Kidney epithelial cell (primary cell): ENCODE data around the gene HS3ST6. TPM values are rescaled to one million over a fixed set of nuclear protein-coding genes. Genes with fewer than 3 reads are reported as not detected.
"Not testable (repeated sequence)": the region's sequence is repeated elsewhere in the genome, so short reads cannot be mapped to it uniquely, and the experiment has no call there.

Experiments used
- DNase-seq: peaks from one replicate; pipeline ENCODE4 v3.0.0-alpha.2; 2010; ENCODE audit warnings: low read depth
- H3K27me3 ChIP-seq: 2 replicates; pipeline ENCODE4 v1.6.0; 2011; ENCODE audit warnings: low read length; ENCODE audit not compliant: control insufficient read depth, insufficient read depth
- H3K36me3 ChIP-seq: 2 replicates; pipeline ENCODE4 v1.5.1; 2011; ENCODE audit warnings: low read length; ENCODE audit not compliant: control insufficient read depth, insufficient read depth
- H3K4me3 ChIP-seq: 2 replicates; pipeline ENCODE4 v1.5.1; 2011; ENCODE audit warnings: low read depth, mild to moderate bottlenecking, control low read depth, low read length
- total RNA-seq: library from RNA; depleted of rRNA; stranded (reverse); fragments of >200 nt; gene quantifications from 2 replicates; pipeline ENCODE4 v1.2.3, GENCODE V29; 2015
- TF ChIP-seq, protein P1 (sequence below): IDR thresholded peaks from 2 replicates; pipeline ENCODE4 v1.5.1; 2011; ENCODE audit warnings: mild to moderate bottlenecking, moderate library complexity, low read length, control low read depth, inconsistent platforms; ENCODE audit not compliant: insufficient read depth, poor library complexity, severe bottlenecking

HS3ST6 gene
- total RNA-seq, 1 donor from 2014 or later = 0.92 TPM

DNA sequence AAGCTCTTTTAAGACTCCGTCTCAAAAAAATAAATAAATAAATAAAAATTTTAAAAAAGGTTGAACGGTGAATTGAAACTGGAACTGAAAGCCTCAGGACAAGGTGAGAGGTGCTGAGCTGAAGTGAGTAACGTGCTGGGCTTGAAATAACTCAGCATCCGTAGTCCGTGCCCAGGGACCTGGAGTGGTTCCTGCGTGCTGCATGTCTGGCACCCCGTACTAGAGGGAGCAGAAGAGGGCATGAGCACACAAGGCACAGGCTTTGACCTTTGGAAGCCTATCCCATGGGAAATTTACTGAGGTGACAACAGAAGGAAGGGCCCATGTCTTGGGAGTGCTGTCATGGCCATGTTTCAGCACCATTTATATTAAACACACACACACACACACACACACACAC lies 41.7 kb downstream of the HS3ST6 start:
- no peak for DNase-seq
- H3K27me3 ChIP-seq = peaks cover 3% of the 10 kb centered on the region
- no peak overlapping the region for H3K4me3 ChIP-seq
- TF ChIP-seq, protein P1, sequence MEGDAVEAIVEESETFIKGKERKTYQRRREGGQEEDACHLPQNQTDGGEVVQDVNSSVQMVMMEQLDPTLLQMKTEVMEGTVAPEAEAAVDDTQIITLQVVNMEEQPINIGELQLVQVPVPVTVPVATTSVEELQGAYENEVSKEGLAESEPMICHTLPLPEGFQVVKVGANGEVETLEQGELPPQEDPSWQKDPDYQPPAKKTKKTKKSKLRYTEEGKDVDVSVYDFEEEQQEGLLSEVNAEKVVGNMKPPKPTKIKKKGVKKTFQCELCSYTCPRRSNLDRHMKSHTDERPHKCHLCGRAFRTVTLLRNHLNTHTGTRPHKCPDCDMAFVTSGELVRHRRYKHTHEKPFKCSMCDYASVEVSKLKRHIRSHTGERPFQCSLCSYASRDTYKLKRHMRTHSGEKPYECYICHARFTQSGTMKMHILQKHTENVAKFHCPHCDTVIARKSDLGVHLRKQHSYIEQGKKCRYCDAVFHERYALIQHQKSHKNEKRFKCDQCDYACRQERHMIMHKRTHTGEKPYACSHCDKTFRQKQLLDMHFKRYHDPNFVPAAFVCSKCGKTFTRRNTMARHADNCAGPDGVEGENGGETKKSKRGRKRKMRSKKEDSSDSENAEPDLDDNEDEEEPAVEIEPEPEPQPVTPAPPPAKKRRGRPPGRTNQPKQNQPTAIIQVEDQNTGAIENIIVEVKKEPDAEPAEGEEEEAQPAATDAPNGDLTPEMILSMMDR = no peak
- H3K36me3 ChIP-seq = no peaks in the 10 kb centered on the region

DNA sequence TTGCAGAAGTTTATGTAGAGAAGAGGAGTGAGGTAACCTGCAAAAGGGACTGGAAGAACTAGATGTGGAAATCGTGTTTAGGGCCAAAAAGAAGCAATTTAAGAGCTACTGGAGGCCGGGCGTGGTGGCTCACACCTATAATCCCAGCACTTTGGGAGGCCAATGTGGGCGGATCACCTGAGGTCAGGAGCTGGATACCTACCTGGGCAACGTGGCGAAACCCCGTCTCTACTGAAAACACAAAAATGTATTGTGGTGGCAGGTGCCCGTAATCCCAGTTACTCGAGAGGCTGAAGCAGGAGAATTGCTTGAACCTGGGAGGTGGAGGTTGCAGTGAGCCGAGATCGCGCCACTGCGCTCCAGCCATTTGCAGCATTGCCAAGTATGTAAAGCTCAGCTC lies 42.1 kb downstream of the HS3ST6 start:
- not testable (repeated sequence) for H3K36me3 ChIP-seq, H3K27me3 ChIP-seq, DNase-seq, H3K4me3 ChIP-seq

DNA sequence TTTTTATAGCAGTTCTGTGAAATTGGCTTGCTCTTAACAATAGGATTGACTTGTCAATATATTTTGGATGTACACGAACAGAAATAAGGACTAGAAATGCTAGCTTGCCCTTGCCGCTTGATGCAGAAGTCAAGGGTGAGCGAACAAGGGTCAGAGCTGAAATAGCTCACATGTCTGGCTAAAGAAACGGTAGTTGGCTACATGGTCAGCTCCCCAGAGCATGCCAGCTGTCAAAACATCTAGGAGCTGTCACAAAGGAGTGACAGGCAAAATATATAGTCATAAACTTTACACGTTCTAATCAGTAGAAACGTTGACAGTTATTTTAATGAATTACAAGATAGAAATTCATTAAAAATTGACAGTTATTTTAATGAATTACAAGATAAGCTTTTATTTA lies 43.4 kb downstream of the HS3ST6 start:
- Histone ChIP-seq H3K27me3 (peaks cover 3% of the 10 kb centered on the region), H3K36me3 (no peaks in the 10 kb centered on the region)

DNA sequence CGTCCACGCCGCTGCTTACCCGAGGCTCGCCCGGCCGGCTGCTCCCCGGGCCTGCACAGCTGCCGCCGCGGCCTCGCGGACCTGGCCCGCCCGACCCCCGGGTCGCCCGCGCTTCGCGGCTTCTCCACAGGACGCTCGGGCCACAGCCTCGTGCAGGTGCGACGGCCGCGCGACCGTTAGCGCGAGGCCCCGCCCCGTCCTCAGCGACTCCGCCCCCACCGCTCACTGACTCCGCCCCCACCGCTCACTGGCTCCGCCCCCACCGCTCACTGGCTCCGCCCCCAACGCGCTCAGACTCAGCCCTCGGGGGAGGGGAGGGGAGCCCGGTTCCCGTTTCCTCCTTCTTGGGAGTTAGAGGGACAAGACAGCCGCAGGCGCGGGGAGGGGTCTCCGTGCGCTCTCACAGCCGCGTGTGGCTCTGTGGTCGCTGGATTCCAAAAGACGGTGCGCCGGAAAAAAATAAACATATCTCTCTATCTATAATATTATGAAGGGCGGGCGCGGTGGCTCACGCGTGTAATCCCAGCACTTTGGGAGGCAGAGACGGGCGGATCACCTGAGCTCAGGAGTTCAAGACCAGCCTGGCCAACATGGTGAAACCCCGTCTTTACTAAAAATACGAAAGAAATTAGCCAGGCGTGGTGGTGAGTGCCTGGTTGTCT lies 46.1 kb downstream of the HS3ST6 start, which contains the start of gene MEIOB:
TSS of gene MEIOB (minus strand) at position 191 of the 662 bp plus-strand sequence. CDS start 3,989 bp downstream, outside the sequence.
- H3K27me3 ChIP-seq = peaks cover under 1% of the 10 kb centered on the region
- H3K4me3 ChIP-seq = peak within 1 kb of the TSS; percentile 37
- TF ChIP-seq, protein P1 = no peak
- H3K36me3 ChIP-seq = no peaks in the 10 kb centered on the region
- no peak for DNase-seq

More for the DNA sequence above, 43.4 kb downstream of the HS3ST6 start:
- H3K4me3 ChIP-seq = no peak overlapping the region
- DNase-seq = no peak
- TF ChIP-seq, protein P1 = no peak

DNA sequence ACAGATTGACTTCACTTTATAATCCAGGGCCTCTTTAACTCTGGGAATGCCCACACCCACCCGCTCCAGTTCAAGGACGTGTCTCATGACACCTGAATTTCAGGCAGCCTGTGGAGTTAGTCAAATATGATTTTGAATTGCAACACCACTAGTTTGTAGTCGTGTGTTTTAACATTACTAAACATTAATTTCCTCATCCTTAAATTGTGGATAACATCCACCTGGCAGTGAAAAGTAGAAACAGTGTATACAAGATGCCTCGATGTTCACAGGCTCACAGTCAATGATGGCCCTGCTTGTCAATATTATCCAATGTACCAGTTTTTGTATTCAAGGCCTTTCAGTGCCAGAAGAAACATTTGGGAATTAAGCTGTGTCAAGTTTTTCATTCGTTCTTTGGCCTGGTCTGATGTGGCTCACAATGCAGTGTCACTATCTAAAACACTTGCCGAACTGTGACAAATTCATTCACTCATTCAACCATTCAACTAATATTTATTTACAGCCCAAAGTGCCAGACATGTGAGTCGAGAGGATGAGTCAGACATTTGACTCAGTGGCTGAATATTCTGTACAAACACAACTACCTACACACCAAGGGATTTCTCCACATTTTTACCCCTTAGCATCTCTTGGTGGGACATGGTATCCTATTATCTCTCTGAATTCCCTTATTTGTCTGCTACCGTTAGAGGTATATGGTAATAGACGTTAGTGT lies 47.7 kb downstream of the HS3ST6 start:
- Histone ChIP-seq H3K4me3 (no peak overlapping the region), H3K36me3 (no peaks in the 10 kb centered on the region), H3K27me3 (no peaks in the 10 kb centered on the region)
- peak; percentile 79 for DNase-seq
- TF ChIP-seq, protein P1 = no peak

DNA sequence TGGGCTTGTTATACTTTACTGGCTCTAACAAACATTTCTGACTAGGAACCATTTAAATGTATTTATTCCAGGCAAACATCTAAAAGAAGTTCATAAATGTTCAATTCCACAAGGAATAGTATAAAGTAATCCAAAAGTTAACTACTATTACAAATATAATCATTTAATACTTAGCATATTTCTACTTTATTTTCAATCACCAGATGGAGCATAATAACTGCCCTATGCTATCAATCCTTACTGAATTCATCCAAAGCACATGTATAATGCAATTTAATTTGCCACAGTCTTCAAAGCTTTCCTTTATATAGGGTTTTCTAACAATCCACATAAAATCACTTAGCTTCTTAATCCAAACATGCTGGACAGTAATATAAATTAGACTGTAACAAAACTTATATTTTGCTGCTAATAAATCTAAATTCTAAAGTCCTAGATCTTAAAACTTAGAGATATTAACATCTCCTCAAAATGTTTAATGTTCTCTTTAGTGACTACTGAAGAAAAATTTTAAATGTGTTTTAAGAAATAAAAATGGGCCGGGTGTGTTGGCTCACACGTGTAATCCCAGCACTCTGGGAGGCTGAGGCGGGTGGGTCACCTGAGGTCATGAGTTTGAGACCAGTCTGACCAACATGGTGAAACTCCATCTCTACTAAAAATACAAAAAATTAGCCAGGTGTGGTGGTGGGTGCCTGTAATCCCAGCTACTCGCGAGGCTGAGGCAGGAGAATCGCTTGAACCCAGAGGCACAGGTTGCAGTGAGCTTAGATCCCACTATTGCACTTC lies 52.1 kb downstream of the HS3ST6 start:
- no peaks in the 10 kb centered on the region for H3K36me3 ChIP-seq
- H3K4me3 ChIP-seq = no peak overlapping the region
- no peak for DNase-seq
- TF ChIP-seq, protein P1 = no peak
- H3K27me3 ChIP-seq = no peaks in the 10 kb centered on the region
